ENCODE data around the gene BICRAL.

Gene BICRAL

DNA sequence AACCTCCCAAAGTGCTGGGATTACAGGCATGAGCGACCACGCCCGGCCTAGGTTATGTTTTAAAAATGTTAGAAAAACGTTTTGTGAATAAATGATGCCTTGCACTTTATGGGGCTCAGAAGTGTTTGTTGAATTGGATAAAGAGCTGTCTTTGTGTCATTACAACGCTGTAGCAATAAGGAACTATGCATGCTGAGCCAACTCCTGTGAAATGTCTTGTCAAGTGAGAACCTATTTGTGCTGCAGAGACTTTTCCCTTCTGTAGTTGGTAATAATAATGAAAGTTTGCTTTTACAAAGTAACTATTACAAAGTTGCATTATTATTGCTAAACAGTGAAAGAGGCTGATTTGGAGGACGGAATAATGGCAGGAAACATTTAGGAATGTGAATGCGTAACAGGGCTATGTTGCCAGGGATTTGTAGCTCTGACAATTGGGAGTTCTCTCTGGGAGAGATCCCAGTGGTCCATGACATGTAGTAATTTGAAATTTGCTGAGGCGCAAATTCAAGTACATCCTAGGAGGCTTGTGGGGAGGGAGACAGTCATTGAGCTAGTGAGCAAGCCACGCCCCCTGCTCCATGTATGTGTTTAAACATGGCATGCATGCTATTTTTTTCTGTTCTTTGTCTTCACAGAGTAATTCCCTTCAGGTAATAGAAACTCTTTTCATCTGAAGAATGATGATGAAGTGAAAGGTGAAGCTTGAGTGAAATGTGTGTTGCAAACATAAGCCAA lies 16.8 kb upstream of the BICRAL start:
- FAIRE-seq (no peak), DNase-seq (ENCODE audit: insufficient read length, low spot score) (no peak)

DNA sequence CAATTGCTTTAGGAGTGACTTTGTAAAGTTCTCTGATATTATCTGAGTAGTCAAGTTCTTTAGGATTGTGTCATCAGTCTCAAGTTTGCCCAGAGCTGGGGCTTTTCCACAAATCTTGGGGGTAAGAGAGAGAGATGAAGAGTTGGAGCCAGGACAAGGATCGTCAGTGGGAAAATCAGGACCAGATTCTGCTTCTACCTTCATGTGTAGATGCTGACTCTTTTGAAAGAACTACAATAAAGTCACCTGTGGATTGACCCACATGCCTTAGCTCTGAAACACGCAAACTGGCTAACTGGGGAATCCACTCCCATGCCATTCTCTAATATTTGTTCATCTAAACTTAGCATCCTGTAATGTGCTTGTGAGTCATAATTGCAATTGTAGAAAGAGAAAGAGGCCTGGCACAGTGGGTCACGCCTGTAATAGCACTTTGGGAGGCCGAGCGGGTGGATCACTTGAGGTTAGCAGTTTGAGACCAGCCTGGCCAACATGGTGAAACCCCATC lies 15.6 kb upstream of the BICRAL start:
- no peak for DNase-seq (ENCODE audit: insufficient read length, low spot score)
- no peak for FAIRE-seq

DNA sequence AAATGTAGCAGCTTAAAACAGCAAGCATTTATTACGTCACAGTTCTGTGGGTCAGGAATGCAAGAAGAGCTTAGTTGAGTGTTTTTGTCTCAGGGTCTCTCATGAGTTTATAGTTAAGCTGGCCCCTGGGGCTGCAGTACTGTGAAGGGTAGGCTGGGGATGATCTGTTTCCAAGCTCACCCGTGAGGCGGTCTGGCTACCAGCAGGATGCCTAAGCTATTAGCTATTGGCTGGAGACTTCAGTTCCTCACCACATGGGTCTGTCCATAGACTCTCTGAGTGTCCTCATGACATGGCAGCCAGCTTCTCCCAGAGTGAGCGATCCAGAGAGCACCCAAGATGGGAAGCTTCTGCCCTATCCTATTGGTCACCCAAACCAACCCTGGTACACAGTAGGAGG lies 12.8 kb upstream of the BICRAL start:
- no peak for DNase-seq (ENCODE audit: insufficient read length, low spot score)
- no peak for FAIRE-seq

GRCh38 chr6:42769836-42770235 lies 12.0 kb upstream of the BICRAL start:
- no peak for FAIRE-seq
- no peak for DNase-seq (ENCODE audit: insufficient read length, low spot score)

GRCh38 chr6:42771741-42772100 lies 10.1 kb upstream of the BICRAL start:
- DNase-seq (ENCODE audit: insufficient read length, low spot score), result no peak
- FAIRE-seq, result peak; percentile 52

GRCh38 chr6:42774201-42774600 lies 7.7 kb upstream of the BICRAL start:
- DNase-seq (ENCODE audit: insufficient read length, low spot score) (no peak), FAIRE-seq (peak; percentile 71)

- FAIRE-seq (peak; percentile 92), DNase-seq (ENCODE audit: insufficient read length, low spot score) (peak; percentile 28)
Measured at GRCh38 chr6:42774821-42775487, 6.9 kb upstream of the BICRAL start.

- FAIRE-seq (peak; percentile 85), DNase-seq (ENCODE audit: insufficient read length, low spot score) (no peak)
Measured at GRCh38 chr6:42777126-42777822, 4.6 kb upstream of the BICRAL start.

GRCh38 chr6:42778122-42778521 lies 3.7 kb upstream of the BICRAL start:
- no peak for FAIRE-seq
- DNase-seq (ENCODE audit: insufficient read length, low spot score), result no peak

- FAIRE-seq (no peak), DNase-seq (ENCODE audit: insufficient read length, low spot score) (no peak)
Measured at GRCh38 chr6:42779521-42779920, 2.3 kb upstream of the BICRAL start.

DNA sequence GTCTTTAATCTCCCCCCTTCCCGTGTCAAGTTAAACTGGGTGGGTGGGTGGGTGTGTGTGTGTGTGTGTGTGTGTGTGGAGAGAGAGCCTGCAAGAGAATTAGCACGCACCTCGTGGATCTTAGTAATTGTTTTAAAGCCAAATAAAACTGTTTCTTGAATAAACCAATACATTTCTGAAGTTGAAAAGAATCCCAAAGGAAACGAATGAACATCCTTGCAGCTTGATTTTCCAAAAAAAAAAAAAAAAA lies 381 bp upstream of the BICRAL start:
- DNase-seq (ENCODE audit: insufficient read length, low spot score) (no peak), FAIRE-seq (no peak)

DNA sequence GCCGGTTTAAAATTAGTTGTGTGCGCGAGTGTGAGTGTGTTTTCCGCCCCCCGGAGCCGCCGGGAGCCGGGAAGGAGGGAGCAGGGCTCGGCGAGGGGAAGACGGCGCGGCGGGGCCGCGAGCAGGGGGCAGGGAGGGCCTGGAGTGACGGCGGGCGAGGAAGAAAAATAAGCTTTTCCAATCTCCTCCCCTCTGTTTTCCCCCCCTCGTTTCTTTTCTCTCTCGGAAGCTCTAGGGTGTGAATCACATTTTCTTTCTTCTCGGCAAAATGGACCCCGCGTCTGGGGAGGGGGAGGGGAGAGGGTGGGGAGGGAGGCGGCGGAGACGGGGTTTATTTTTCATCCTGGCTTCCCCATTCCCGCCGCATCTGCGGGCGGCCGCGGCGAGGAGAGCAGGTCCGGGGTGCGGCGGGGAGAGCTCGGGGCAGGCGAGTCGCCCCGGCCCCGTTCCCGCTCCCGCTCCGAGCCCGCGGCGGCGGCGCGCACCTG lies 881 bp downstream of the BICRAL start:
- DNase-seq (ENCODE audit: insufficient read length, low spot score) (peak; percentile 46), FAIRE-seq (peak; percentile 35)

GRCh38 chr6:42783177-42783875 lies 1.5 kb downstream of the BICRAL start:
- DNase-seq (ENCODE audit: insufficient read length, low spot score), result peak; percentile 36
- FAIRE-seq, result no peak

DNA sequence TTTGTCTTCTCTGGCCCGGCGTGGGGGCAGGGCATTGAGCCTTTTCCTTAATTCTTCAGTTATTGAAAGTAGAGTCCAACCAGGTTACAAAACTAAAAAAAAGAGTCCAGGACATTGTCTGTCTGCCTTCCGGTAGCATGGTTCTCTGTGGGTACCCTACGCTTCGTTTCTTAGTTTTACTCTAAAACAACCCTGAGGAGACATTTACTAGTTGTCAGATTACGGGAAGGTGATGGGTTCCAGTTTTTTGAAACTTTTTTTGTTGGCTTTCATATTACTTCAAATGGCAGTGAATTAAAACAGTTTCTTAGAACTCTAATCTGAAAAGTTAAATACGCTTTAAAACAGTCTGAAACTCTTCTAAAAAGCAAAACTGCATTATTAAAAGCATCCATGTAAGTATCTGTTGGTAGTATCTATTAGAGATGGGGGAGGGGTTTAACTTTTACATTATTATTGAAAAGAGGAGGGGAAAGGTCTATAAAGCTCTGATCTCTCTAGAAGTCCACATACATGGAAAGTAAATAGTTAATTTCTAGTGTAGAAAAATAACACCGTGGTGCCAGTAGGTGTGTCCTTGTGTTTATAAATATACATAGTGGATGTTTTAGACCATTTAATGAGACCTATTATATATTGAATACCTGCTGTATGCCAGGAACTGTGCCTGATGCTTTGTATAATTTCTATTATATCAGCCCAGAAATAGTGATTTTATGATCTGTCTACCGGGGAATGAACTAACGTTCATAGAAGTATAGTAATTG lies 2.2 kb downstream of the BICRAL start:
- DNase-seq (ENCODE audit: insufficient read length, low spot score), result no peak
- peak; percentile 68 for FAIRE-seq

GRCh38 chr6:42784717-42785498 lies 3.1 kb downstream of the BICRAL start:
- FAIRE-seq (peak; percentile 48), DNase-seq (ENCODE audit: insufficient read length, low spot score) (no peak)

- no peak for FAIRE-seq
- no peak for DNase-seq (ENCODE audit: insufficient read length, low spot score)
Measured at GRCh38 chr6:42786525-42786985, 4.7 kb downstream of the BICRAL start.

DNA sequence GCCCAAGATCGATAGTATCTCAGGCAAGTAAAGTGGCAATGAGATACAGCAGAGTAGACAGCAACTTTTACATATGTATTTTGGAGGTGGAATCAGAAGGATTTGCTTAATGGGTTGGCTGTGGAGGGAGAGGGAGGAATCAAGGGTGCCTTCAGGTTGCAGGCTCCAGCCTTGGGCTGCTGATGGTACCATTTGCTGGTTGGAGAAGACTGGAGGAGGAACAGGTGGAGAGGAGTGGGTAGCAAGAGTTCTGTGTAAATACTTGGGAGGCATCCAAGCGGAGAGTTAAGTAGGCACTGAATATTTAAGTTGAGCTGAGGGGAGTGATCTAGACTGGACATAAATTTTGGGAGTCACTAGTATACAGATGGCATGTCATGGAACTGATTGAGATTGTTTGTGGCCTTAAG lies 5.2 kb downstream of the BICRAL start:
- FAIRE-seq (no peak), DNase-seq (ENCODE audit: insufficient read length, low spot score) (no peak)

- DNase-seq (ENCODE audit: insufficient read length, low spot score), result no peak
- no peak for FAIRE-seq
Measured at GRCh38 chr6:42788671-42789070, 6.8 kb downstream of the BICRAL start.

GRCh38 chr6:42790549-42791181 lies 8.8 kb downstream of the BICRAL start:
- FAIRE-seq, result no peak

More at GRCh38 chr6:42790549-42791181, 8.8 kb downstream of the BICRAL start:
- no peak for DNase-seq (ENCODE audit: insufficient read length, low spot score)

All from GM19239 (cell line).